ENCODE data around the gene TOMM40L. TPM values are rescaled to one million over a fixed set of nuclear protein-coding genes. Genes with fewer than 3 reads are reported as not detected.
"Not testable (repeated sequence)": the region's sequence is repeated elsewhere in the genome, so short reads cannot be mapped to it uniquely, and the experiment has no call there.

TOMM40L gene
- total RNA-seq, 4 donors from 2014 or later: 7.0 to 12.4 (median 8.3) TPM

- H3K27ac ChIP-seq: no peak overlapping the region
- TF ChIP-seq CTCF (IDR thresholded peaks at IDR 0.05) (no peak), POLR2A (IDR thresholded peaks at IDR 0.05) (no peak)
- H3K4me3 ChIP-seq (replicated peaks in 1 of 3): no peak overlapping the region
- peaks cover 0 to 2% of the 10 kb centered on the region in 2 donors for H3K36me3 ChIP-seq
- WGBS, 2 donors: 86 to 88% methylated on average over 5 of the region's 5 CpGs
- H3K4me1 ChIP-seq: peaks cover 0 to under 1% of the 10 kb centered on the region in 2 donors
- DNase-seq: no peak
- intact Hi-C loops (cut with DNase I): loop anchor here (10.0 kb wide), 1 partner anchor 45 kb away; the partner anchor contains the start of gene B4GALT3
- no peaks in the 10 kb centered on the region for H3K9me3 ChIP-seq
- no peaks in the 10 kb centered on the region for H3K27me3 ChIP-seq
These were observed 5.9 kb upstream of the TOMM40L start for GRCh38 chr1:161220002-161220401.

GRCh38 chr1:161222175-161223019, 3.5 kb upstream of the TOMM40L start:
- intact Hi-C loops (cut with DNase I): loop anchor here (10.0 kb wide), 1 partner anchor 48 kb away; the partner anchor contains the start of gene B4GALT3
- DNase-seq: no peak
- Histone ChIP-seq H3K4me1 (peaks cover 16 to 17% of the 10 kb centered on the region in 2 donors), H3K4me3 (replicated peaks in 1 of 3) (no peak overlapping the region), H3K9me3 (no peaks in the 10 kb centered on the region), H3K27ac (no peak overlapping the region), H3K27me3 (no peaks in the 10 kb centered on the region), H3K36me3 (no peaks in the 10 kb centered on the region)
- 68 to 70% methylated on average over 6 of the region's 6 CpGs for WGBS, 2 donors
- TF ChIP-seq POLR2A (IDR thresholded peaks at IDR 0.05) (no peak), CTCF (IDR thresholded peaks at IDR 0.05) (no peak)

- Histone ChIP-seq H3K9me3 (no peaks in the 10 kb centered on the region), H3K27ac (no peak overlapping the region), H3K4me3 (replicated peaks in 1 of 3) (no peak overlapping the region), H3K36me3 (peaks cover 5 to 7% of the 10 kb centered on the region in 2 donors), H3K27me3 (no peaks in the 10 kb centered on the region), H3K4me1 (peaks cover 16 to 19% of the 10 kb centered on the region in 2 donors)
- TF ChIP-seq POLR2A (IDR thresholded peaks at IDR 0.05): no peak
- TF ChIP-seq CTCF (IDR thresholded peaks at IDR 0.05): no peak
- 88 to 90% methylated on average over 7 of the region's 7 CpGs for WGBS, 2 donors
- intact Hi-C loops (cut with DNase I): loop anchor here (10.0 kb wide), 1 partner anchor 49 kb away; the partner anchor contains the start of gene B4GALT3
- DNase-seq: no peak
These were observed 1.8 kb upstream of the TOMM40L start for GRCh38 chr1:161223805-161224694.

GRCh38 chr1:161224695-161225087, 1.2 kb upstream of the TOMM40L start:
- 92 to 93% methylated on average over 13 of the region's 13 CpGs for WGBS, 2 donors
- not testable (repeated sequence) for H3K27me3 ChIP-seq; H3K9me3 ChIP-seq; H3K4me3 ChIP-seq (replicated peaks in 1 of 3); H3K27ac ChIP-seq; DNase-seq
- Histone ChIP-seq H3K4me1 (peaks cover 16 to 19% of the 10 kb centered on the region in 2 donors), H3K36me3 (peaks cover 10 to 13% of the 10 kb centered on the region in 2 donors)
- intact Hi-C loops (cut with DNase I): loop anchor here (5.0 to 10.0 kb wide), 3 partner anchors 50 to 158 kb away; partner anchors contain the start of genes B4GALT3 and MPZ

GRCh38 chr1:161225178-161225533, 704 bp upstream of the TOMM40L start:
- DNase-seq: no peak
- peak overlapping the region in 2 of 3 donors; percentile 14 to 43 for H3K27ac ChIP-seq
- intact Hi-C loops (cut with DNase I): loop anchor here (5.0 to 10.0 kb wide), 3 partner anchors 50 to 157 kb away; partner anchors contain the start of genes B4GALT3 and MPZ
- WGBS, 2 donors: 63 to 68% methylated on average over 7 of the region's 7 CpGs
- no peaks in the 10 kb centered on the region for H3K27me3 ChIP-seq
- TF ChIP-seq CTCF (IDR thresholded peaks at IDR 0.05): no peak
- no peak for TF ChIP-seq POLR2A (IDR thresholded peaks at IDR 0.05)
- H3K4me3 ChIP-seq (replicated peaks in 1 of 3): no peak overlapping the region
- peaks cover 16 to 19% of the 10 kb centered on the region in 2 donors for H3K4me1 ChIP-seq
- no peaks in the 10 kb centered on the region for H3K9me3 ChIP-seq
- peaks cover 10 to 14% of the 10 kb centered on the region in 2 donors for H3K36me3 ChIP-seq

Measured in thyroid gland (tissue), 4 donors.